ENCODE results near the gene DCXR. TPM values are rescaled to one million over a fixed set of nuclear protein-coding genes. Genes with fewer than 3 reads are reported as not detected.

DCXR gene
- total RNA-seq, 1 experiment from 2014 or later: 87.8 TPM

DNA sequence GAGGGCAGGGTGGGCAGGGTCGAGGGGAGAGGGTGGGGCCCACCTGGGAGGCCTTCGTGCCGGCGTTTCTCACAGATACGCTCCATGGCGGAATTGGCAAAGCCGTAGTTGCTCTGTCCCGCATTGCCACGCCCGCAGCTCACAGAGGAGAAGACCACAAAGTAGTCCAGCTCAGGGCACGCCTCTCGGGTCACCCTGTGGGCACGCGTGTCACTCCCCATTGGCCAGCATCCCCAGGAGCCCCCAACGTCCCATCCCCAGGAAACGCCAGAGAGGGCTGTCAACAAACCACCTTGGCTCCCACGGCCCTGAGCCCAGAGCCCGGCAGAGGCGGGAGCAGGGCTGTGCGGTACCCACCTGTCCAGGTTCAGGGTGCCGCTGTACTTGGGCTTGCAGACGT lies 44.5 kb upstream of the DCXR start:
- CTCF ChIA-PET: no interaction called here
- H3K4me3 Mint-ChIP-seq (ENCODE audit: low read depth, unreplicated experiment): no peak overlapping the region
- BruUV-seq (replicated peaks): no TSS peak
- no peak overlapping the region for H3K27ac Mint-ChIP-seq (ENCODE audit: unreplicated experiment)
- intact Hi-C loops (cut with micrococcal nuclease; ENCODE audit: unreplicated experiment): no loop called here
- no peaks in the 10 kb centered on the region for H3K9me3 Mint-ChIP-seq (ENCODE audit: low read depth, unreplicated experiment)
- no peaks in the 10 kb centered on the region for H3K4me1 Mint-ChIP-seq (ENCODE audit: low read depth, unreplicated experiment)
- no peak for DNase-seq
- H3K36me3 Mint-ChIP-seq (ENCODE audit: insufficient read depth, unreplicated experiment): peaks cover 83% of the 10 kb centered on the region
- TF ChIP-seq CTCF (IDR thresholded peaks at IDR 0.05; ENCODE audit: unreplicated experiment): no peak
- H3K27me3 Mint-ChIP-seq (ENCODE audit: unreplicated experiment): no peaks in the 10 kb centered on the region

- no peak overlapping the region for H3K4me3 Mint-ChIP-seq (ENCODE audit: low read depth, unreplicated experiment)
- no peaks in the 10 kb centered on the region for H3K9me3 Mint-ChIP-seq (ENCODE audit: low read depth, unreplicated experiment)
- TF ChIP-seq CTCF (IDR thresholded peaks at IDR 0.05; ENCODE audit: unreplicated experiment): no peak
- peaks cover 87% of the 10 kb centered on the region for H3K36me3 Mint-ChIP-seq (ENCODE audit: insufficient read depth, unreplicated experiment)
- intact Hi-C loops (cut with micrococcal nuclease; ENCODE audit: unreplicated experiment): no loop called here
- no peaks in the 10 kb centered on the region for H3K4me1 Mint-ChIP-seq (ENCODE audit: low read depth, unreplicated experiment)
- CTCF ChIA-PET: no interaction called here
- BruUV-seq (replicated peaks): no TSS peak
- H3K27ac Mint-ChIP-seq (ENCODE audit: unreplicated experiment): no peak overlapping the region
- H3K27me3 Mint-ChIP-seq (ENCODE audit: unreplicated experiment): no peaks in the 10 kb centered on the region
- DNase-seq: no peak
Observed at GRCh38 chr17:82081546-82081945, 44.0 kb upstream of the DCXR start.

DNA sequence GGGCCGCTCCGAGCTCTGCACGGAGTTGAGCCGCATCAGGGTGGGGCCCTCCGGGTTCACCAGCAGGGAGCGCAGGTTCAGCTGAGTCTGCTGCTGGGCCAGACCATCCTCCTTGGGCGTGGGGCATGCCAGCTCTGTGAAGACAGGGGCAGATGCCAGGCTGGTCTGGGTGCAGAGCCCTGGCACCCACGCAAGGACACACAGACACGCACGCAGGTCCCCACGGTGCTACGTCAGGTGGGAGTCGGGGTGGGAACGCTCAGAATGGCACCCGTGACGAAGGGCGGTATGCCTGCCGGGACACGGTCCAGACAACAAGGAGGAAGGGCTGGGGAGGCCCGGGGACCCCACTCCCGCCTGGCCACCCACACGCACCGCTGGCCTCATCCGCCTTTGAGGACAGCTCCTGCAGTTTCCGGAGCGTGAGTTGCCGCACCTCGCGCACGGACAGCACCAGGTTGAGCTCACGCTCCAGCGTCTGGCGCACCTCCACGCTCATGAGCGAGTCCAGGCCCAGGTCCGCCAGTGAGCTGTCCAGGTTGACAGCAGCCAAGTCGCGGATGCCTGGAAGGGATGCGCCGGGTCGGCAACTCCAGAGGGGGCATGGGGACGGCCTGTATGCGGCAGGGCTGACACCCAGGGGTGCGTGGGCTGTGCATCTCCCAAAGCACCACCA lies 43.4 kb upstream of the DCXR start:
- intact Hi-C loops (cut with micrococcal nuclease; ENCODE audit: unreplicated experiment): no loop called here
- H3K27ac Mint-ChIP-seq (ENCODE audit: unreplicated experiment): no peak overlapping the region
- no peak overlapping the region for H3K4me3 Mint-ChIP-seq (ENCODE audit: low read depth, unreplicated experiment)
- CTCF ChIA-PET: no interaction called here
- TF ChIP-seq CTCF (IDR thresholded peaks at IDR 0.05; ENCODE audit: unreplicated experiment): no peak
- no peaks in the 10 kb centered on the region for H3K9me3 Mint-ChIP-seq (ENCODE audit: low read depth, unreplicated experiment)
- no TSS peak for BruUV-seq (replicated peaks)
- peaks cover 87% of the 10 kb centered on the region for H3K36me3 Mint-ChIP-seq (ENCODE audit: insufficient read depth, unreplicated experiment)
- H3K4me1 Mint-ChIP-seq (ENCODE audit: low read depth, unreplicated experiment): no peaks in the 10 kb centered on the region
- no peak for DNase-seq
- H3K27me3 Mint-ChIP-seq (ENCODE audit: unreplicated experiment): no peaks in the 10 kb centered on the region

DNA sequence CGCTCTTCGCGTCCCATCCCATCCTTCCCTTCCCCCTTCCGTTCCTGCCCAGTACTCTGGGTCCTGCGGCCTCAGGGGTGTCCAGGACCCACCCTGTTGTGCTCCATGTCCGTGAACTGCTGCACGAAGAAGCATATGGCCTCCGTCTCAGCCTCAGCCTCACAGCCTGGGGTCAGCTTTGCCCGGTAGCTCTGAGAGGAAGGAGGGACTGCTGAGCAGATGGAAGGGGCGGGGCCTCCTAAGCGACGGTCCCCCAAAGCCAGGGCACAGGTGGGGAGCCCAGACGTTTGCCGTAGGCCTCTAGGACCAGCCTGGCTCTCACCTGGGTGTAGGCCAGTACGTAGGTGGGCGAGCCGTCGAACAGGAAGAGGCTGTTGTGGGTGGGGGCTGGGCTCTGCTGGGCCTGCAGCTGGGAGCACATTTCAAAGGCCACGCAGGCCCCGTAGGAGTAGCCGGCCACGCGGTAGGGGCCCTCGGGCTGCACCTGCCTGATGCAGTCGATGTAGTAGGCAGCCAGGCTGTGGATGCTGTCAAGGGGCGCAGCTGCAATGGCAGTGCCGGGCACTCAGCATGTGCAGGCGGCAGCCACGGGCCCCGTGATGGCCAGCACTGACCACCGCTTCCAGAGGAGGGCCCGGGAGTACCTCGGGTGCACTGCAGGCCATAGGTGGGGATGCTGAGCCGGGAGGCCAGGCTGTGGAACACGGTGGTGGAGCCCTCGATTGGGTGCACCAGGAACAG lies 42.7 kb upstream of the DCXR start:
- Mint-ChIP-seq H3K36me3 (ENCODE audit: insufficient read depth, unreplicated experiment) (peaks cover 83% of the 10 kb centered on the region), H3K9me3 (ENCODE audit: low read depth, unreplicated experiment) (no peaks in the 10 kb centered on the region), H3K27me3 (ENCODE audit: unreplicated experiment) (no peaks in the 10 kb centered on the region), H3K4me1 (ENCODE audit: low read depth, unreplicated experiment) (no peaks in the 10 kb centered on the region), H3K27ac (ENCODE audit: unreplicated experiment) (no peak overlapping the region), H3K4me3 (ENCODE audit: low read depth, unreplicated experiment) (no peak overlapping the region)
- CTCF ChIA-PET: no interaction called here
- intact Hi-C loops (cut with micrococcal nuclease; ENCODE audit: unreplicated experiment): no loop called here
- no TSS peak for BruUV-seq (replicated peaks)
- TF ChIP-seq CTCF (IDR thresholded peaks at IDR 0.05; ENCODE audit: unreplicated experiment): no peak
- DNase-seq: no peak
